ENCODE measurements around the gene RTN4.
"Not testable (repeated sequence)": the region's sequence is repeated elsewhere in the genome, so short reads cannot be mapped to it uniquely, and the experiment has no call there.

The RTN4 gene

GRCh38 chr2:55063226-55063625 lies 13.0 kb upstream of the RTN4 start:
- DNase-seq: no peak

GRCh38 chr2:55062754-55063153 lies 12.5 kb upstream of the RTN4 start:
- no peak for DNase-seq

GRCh38 chr2:55061523-55062344 lies 11.5 kb upstream of the RTN4 start:
- no peak for DNase-seq

GRCh38 chr2:55059793-55060192 lies 9.5 kb upstream of the RTN4 start:
- DNase-seq: no peak

- no peak for DNase-seq
Observed at GRCh38 chr2:55057474-55057873, 7.2 kb upstream of the RTN4 start.

GRCh38 chr2:55056024-55056521 lies 5.8 kb upstream of the RTN4 start:
- peak in 1 of 2 experiments; percentile 49 for DNase-seq

- no peak for DNase-seq
Observed at GRCh38 chr2:55054106-55054875, 4.0 kb upstream of the RTN4 start.

- not testable (repeated sequence) for DNase-seq
Observed at GRCh38 chr2:55053225-55053624, 3.0 kb upstream of the RTN4 start.

- DNase-seq: no peak
Observed at GRCh38 chr2:55052129-55053061, 2.1 kb upstream of the RTN4 start.

- peak in 1 of 2 experiments; percentile 33 for DNase-seq
Observed at GRCh38 chr2:55051026-55051866, 995 bp upstream of the RTN4 start.

GRCh38 chr2:55049821-55050099 lies 491 bp downstream of the RTN4 start:
- DNase-seq: no peak

- DNase-seq: peak; percentile 44 to 64
Observed at GRCh38 chr2:55049043-55049820, 1.0 kb downstream of the RTN4 start.

GRCh38 chr2:55048508-55049042 lies 1.7 kb downstream of the RTN4 start:
- DNase-seq: peak in 1 of 2 experiments; percentile 15

GRCh38 chr2:55047677-55048299 lies 2.5 kb downstream of the RTN4 start:
- no peak for DNase-seq

GRCh38 chr2:55045780-55046179 lies 4.5 kb downstream of the RTN4 start:
- no peak for DNase-seq

GRCh38 chr2:55043841-55044240 lies 6.4 kb downstream of the RTN4 start:
- no peak for DNase-seq

- no peak for DNase-seq
Observed at GRCh38 chr2:55038428-55038827, 11.8 kb downstream of the RTN4 start.

GRCh38 chr2:55035716-55036115 lies 14.5 kb downstream of the RTN4 start:
- no peak for DNase-seq

GRCh38 chr2:55033921-55034320 lies 16.3 kb downstream of the RTN4 start:
- no peak for DNase-seq

GRCh38 chr2:55033076-55033742 lies 17.0 kb downstream of the RTN4 start:
- no peak for DNase-seq
